Lung (tissue), 12 donors: ENCODE results near the gene BABAM2. TPM values are rescaled to one million over a fixed set of nuclear protein-coding genes. Genes with fewer than 3 reads are reported as not detected.

Experiments
- ATAC-seq: fragments of 200-7000 bp; cut with Tn5 transposase; one replicate; pipeline ENCODE4 v1.9.1; 2020; ENCODE audit warnings: moderate number of reproducible peaks; ENCODE audit not compliant: insufficient read depth, low FRiP score
- DNase-seq, 3 donors: peaks; one replicate each; pipeline ENCODE4 v3.0.0-alpha.2; 2013 to 2017
- H3K27ac ChIP-seq, 2 donors: one replicate each; pipeline ENCODE4 v1.5.1; 2013; ENCODE audit warnings: mild to moderate bottlenecking in 2 of 2, moderate library complexity in 2 of 2, control low read depth in 1 of 2, inconsistent platforms in 1 of 2, low read depth in 1 of 2, low read length in 1 of 2
- H3K27me3 ChIP-seq, 3 donors: one replicate each; pipeline ENCODE4 v1.5.1; 2013; ENCODE audit warnings: low read length in 2 of 3; ENCODE audit not compliant: control insufficient read depth in 3 of 3, insufficient read depth in 3 of 3
- H3K36me3 ChIP-seq, 4 donors: one replicate each; pipeline ENCODE4 v1.5.1; 2013; ENCODE audit warnings: low read length in 4 of 4, mild to moderate bottlenecking in 1 of 4, moderate library complexity in 1 of 4; ENCODE audit not compliant: control insufficient read depth in 4 of 4, insufficient read depth in 4 of 4
- H3K4me1 ChIP-seq, 5 donors: one replicate each; pipeline ENCODE4 v1.5.1; 2013; ENCODE audit warnings: low read length in 5 of 5, mild to moderate bottlenecking in 2 of 5, moderate library complexity in 1 of 5; ENCODE audit not compliant: control insufficient read depth in 5 of 5, insufficient read depth in 5 of 5
- H3K4me3 ChIP-seq: one replicate; pipeline ENCODE4 v1.5.1; 2013; ENCODE audit warnings: mild to moderate bottlenecking, control low read depth, moderate library complexity
- H3K9ac ChIP-seq, 2 donors: one replicate each; pipeline ENCODE4 v1.5.1; 2013; ENCODE audit warnings: low read length in 2 of 2, control low read depth in 1 of 2; ENCODE audit not compliant: insufficient read depth in 1 of 2
- H3K9me3 ChIP-seq, 4 donors: one replicate each; pipeline ENCODE4 v1.5.1; 2013; ENCODE audit warnings: low read length in 3 of 4, mild to moderate bottlenecking in 1 of 4, moderate library complexity in 1 of 4; ENCODE audit not compliant: control insufficient read depth in 4 of 4, insufficient read depth in 3 of 4
- WGBS, 2 donors: extraction: QIAGEN DNeasy Blood & Tissue Kit; methylation state at CpG; one replicate each; pipeline ENCODE4 v1.1.7; 2013; 5-methylcytosine and 5-hydroxymethylcytosine counted together
- polyA plus RNA-seq, 2 donors: library from polyadenylated mRNA; stranded (reverse); fragments of 200-250 nt; gene quantifications; one replicate each; pipeline ENCODE4 v1.2.1, GENCODE V29; 2013
- total RNA-seq, 2 donors: library from RNA; depleted of rRNA in 1 of 2; stranded (reverse); fragments of >200 nt in 1 of 2; gene quantifications; one replicate each; pipeline ENCODE4 v1.2.1, GENCODE V29; 2014 to 2021
- TF ChIP-seq, protein P1 (sequence below): IDR thresholded peaks from 2 replicates; pipeline ENCODE4 v1.5.1; 2012; ENCODE audit warnings: mild to moderate bottlenecking; ENCODE audit errors: control extremely low read depth, extremely low read depth
- donor health status: control.
- donor health status: control.
- donor health status: Bipolar disorder and iron deficiency.
- donor health status: healthy.
- donor health status: DM: yes; HTN: yes; CAD: no.

Gene BABAM2
- total and polyA plus RNA-seq, 4 donors = 19.0 to 43.3 (median 33.7) TPM

DNA sequence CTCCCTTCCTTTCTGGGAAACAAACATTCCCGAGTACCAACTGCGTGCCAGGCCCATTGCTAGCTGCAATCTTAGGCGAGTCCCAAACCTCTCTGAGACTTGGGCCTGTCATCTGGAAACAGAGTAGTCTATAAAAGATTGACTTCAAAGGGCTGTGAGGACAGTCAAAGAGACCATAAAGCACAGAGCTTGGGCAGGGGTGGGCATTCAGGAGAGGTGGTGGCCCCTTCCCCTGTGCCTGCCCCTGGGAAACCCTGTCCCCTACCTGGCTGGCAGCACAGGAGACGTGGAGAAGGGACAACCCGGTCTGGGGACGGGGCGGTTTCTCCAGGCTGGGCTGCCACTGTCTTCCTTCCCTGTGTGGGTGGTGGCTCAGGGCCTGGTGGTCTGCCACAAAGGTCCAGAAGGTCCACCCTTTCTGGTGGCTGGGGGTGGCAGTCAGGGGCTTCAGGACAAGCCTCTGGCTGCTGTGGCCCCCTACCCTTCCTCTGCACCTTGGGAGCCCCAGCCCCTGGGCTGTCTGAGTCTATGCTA, 468.2 kb downstream of the BABAM2 start:
- H3K36me3 ChIP-seq = no peaks in the 10 kb centered on the region
- H3K4me3 ChIP-seq = no peak overlapping the region
- peak overlapping the region in 1 of 2 donors; percentile 41 for H3K27ac ChIP-seq
- no peaks in the 10 kb centered on the region for H3K9me3 ChIP-seq
- no peak overlapping the region for H3K9ac ChIP-seq
- ATAC-seq (no peak), DNase-seq (no peak)
- no peaks in the 10 kb centered on the region for H3K27me3 ChIP-seq
- 59 to 76% methylated on average over 7 of the region's 7 CpGs for WGBS, 2 donors
- TF ChIP-seq, protein P1, sequence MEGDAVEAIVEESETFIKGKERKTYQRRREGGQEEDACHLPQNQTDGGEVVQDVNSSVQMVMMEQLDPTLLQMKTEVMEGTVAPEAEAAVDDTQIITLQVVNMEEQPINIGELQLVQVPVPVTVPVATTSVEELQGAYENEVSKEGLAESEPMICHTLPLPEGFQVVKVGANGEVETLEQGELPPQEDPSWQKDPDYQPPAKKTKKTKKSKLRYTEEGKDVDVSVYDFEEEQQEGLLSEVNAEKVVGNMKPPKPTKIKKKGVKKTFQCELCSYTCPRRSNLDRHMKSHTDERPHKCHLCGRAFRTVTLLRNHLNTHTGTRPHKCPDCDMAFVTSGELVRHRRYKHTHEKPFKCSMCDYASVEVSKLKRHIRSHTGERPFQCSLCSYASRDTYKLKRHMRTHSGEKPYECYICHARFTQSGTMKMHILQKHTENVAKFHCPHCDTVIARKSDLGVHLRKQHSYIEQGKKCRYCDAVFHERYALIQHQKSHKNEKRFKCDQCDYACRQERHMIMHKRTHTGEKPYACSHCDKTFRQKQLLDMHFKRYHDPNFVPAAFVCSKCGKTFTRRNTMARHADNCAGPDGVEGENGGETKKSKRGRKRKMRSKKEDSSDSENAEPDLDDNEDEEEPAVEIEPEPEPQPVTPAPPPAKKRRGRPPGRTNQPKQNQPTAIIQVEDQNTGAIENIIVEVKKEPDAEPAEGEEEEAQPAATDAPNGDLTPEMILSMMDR = no peak
- H3K4me1 ChIP-seq = peaks cover 0 to 45% (median 20%) of the 10 kb centered on the region in 5 donors

DNA sequence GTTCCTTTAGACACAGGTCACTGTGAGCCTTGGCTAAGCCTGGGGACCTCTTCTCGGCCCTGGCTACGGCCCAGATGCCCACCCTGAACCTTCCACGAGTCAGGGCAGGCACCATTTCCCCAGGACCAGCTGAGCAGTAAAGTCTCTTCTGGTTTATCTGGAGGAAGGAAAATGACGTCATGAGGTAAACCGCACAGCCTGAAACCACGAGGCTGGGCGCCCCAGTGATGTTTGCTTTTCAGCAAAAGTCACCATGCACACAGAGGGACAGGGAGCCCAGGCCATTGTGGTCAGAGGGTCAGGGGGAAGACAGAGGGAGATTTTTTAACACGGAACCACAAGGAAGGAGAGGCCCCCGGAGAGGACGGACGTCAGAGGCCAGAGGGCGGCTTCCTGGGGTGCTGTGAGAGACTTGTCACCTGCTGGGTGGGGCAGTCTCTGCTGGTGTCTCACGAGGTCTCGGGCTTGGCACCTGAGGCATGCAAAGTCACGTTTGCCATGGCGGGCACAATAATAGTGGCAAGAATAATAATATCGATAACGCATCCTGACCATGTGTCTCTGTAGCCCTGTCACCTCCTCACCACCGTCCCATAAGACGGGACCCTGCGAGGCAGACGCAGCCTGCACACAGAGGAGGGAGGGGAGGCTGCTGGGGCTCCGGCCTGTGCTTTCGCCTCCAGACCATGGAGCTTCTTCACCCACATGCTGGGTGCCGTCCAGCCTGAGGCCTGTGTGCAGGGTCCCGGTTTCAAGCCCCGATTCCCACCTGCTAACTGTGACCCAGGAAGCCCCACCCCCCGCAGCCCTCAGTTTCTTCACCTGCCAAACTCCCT, 468.9 kb downstream of the BABAM2 start:
- TF ChIP-seq, protein P1 = no peak
- no peak overlapping the region for H3K9ac ChIP-seq
- DNase-seq = no peak
- ATAC-seq = peak; percentile 42
- 46 to 61% methylated on average over 28 of the region's 28 CpGs for WGBS, 2 donors
- H3K4me3 ChIP-seq = no peak overlapping the region
- H3K9me3 ChIP-seq = no peaks in the 10 kb centered on the region
- H3K4me1 ChIP-seq = peaks cover 0 to 45% (median 20%) of the 10 kb centered on the region in 5 donors
- peak overlapping the region in 1 of 2 donors; percentile 41 for H3K27ac ChIP-seq
- H3K36me3 ChIP-seq = no peaks in the 10 kb centered on the region
- H3K27me3 ChIP-seq = no peaks in the 10 kb centered on the region

DNA sequence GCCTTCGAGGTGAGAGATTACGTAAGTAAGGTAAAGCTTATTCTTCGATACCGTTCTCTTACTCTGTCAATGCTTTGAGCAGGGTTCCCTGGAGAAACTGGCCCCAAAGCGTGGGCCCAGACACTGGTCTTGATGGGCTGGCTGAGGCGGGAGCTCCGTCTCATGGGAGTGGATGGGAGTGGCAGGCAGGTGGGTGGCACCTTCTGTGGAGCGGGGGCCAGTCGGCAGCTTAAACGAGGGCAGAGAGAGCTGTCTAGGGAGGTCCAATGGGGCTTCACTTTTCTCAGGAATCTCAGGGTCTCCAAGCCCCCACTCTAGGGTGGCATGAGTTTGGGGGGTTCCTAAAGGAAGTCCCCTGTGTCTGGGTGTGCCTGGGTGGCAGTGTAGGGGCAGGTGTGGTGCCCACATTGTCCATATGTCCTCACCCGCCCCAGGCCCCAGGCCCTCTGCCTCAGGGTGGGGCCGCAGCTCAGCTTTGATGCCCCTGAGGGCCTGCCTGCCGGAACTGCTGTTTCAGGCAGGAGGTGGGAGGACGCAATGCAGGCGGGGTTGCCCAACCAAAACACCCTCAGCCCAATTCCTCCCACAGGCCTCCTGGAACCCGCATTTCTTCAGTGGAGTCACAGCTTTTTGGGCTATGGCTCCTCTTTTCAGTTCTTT, 469.7 kb downstream of the BABAM2 start:
- TF ChIP-seq, protein P1 = no peak
- Histone ChIP-seq H3K36me3 (no peaks in the 10 kb centered on the region), H3K27me3 (no peaks in the 10 kb centered on the region), H3K27ac (no peak overlapping the region), H3K9ac (no peak overlapping the region), H3K4me1 (peaks cover 0 to 46% (median 21%) of the 10 kb centered on the region in 5 donors), H3K9me3 (no peaks in the 10 kb centered on the region), H3K4me3 (no peak overlapping the region)
- no peak for ATAC-seq
- DNase-seq = no peak
- WGBS, 2 donors = 65 to 79% methylated on average over 16 of the region's 16 CpGs
